Endothelial cell of umbilical vein (primary cell): Measurements from ENCODE around the gene FXYD6. TPM values are rescaled to one million over a fixed set of nuclear protein-coding genes. Genes with fewer than 3 reads are reported as not detected.

Experiments
- BruUV-seq: library from RNA; stranded (reverse); fragments of 400-500 nt; replicated peaks from 2 replicates; lab custom pipeline; 2021; lab: Mats Ljungman, UMichigan
- CTCF ChIA-PET: fragments of 300-600, 350-600 bp; sonication (Branson Sonifier 250); formaldehyde crosslinking; loops from one replicate; lab custom pipeline; 2021; ENCODE audit warnings: antibody characterized with exemption, inconsistent platforms; lab: Charles Lee
- POLR2A ChIA-PET: fragments of 300-600, 350-600 bp; sonication (Branson Sonifier 250); formaldehyde crosslinking; loops from one replicate; lab custom pipeline; 2021; ENCODE audit warnings: antibody characterized with exemption, inconsistent platforms; lab: Charles Lee
- DNase-seq: peaks from one replicate; pipeline ENCODE4 v3.0.0-alpha.2; 2011; ENCODE audit warnings: low read depth, low spot score
- FAIRE-seq: peaks from 2 replicates; lab custom pipeline; 2011; peaks lifted over from hg19 to GRCh38; lab: Jason Lieb, UNC
- H2AFZ ChIP-seq: 2 replicates; pipeline ENCODE4 v1.6.0; 2012; ENCODE audit warnings: low read depth, low read length, control low read depth, inconsistent platforms
- H3K27ac ChIP-seq: 2 replicates; pipeline ENCODE4 v1.5.1; 2011; ENCODE audit warnings: low read depth, mild to moderate bottlenecking, control low read depth, low read length, moderate library complexity; ENCODE audit not compliant: insufficient read depth
- H3K27me3 ChIP-seq, 2 experiments: 2 replicates each; pipeline versions ENCODE4 v1.6.0 to v1.6.1; 2011; ENCODE audit warnings: low read length in 2 of 2, mixed read lengths in 1 of 2; ENCODE audit not compliant: control insufficient read depth in 2 of 2, insufficient read depth in 2 of 2
- H3K36me3 ChIP-seq, 2 experiments: 2 replicates in 1 of 2; 3 replicates in 1 of 2; pipeline ENCODE4 v1.5.1; 2011; ENCODE audit warnings: low read length in 2 of 2, mild to moderate bottlenecking in 1 of 2, moderate library complexity in 1 of 2; ENCODE audit not compliant: control insufficient read depth in 2 of 2, insufficient read depth in 2 of 2; ENCODE audit errors: extremely low read depth in 1 of 2
- H3K4me1 ChIP-seq: 3 replicates; pipeline ENCODE4 v1.5.1; 2011; ENCODE audit warnings: mild to moderate bottlenecking, low read length; ENCODE audit not compliant: control insufficient read depth, insufficient read depth; ENCODE audit errors: extremely low read depth
- H3K4me2 ChIP-seq: 2 replicates; pipeline ENCODE4 v1.6.1; 2011; ENCODE audit warnings: low read length, control low read depth, mixed read lengths; ENCODE audit not compliant: insufficient read depth
- H3K4me3 ChIP-seq, 3 experiments: fragments of 200-600 bp in 1 of 3; sonication (generic), shearing (Covaris generic) in 1 of 3; replicated peaks in 1 of 3; 2 replicates each; pipeline ENCODE4 v1.5.1; 2011 to 2016; ENCODE audit warnings: control low read depth in 3 of 3, low read length in 3 of 3, mild to moderate bottlenecking in 2 of 3, inconsistent platforms in 1 of 3, low read depth in 1 of 3, moderate library complexity in 1 of 3; ENCODE audit not compliant: insufficient read depth in 1 of 3
- H3K79me2 ChIP-seq: 2 replicates; pipeline ENCODE4 v1.6.0; 2012; ENCODE audit warnings: low read length, inconsistent platforms; ENCODE audit not compliant: control insufficient read depth, insufficient read depth
- H3K9ac ChIP-seq: replicated peaks from 2 replicates; pipeline ENCODE3; 2011; ENCODE audit warnings: low read length, control low read depth; ENCODE audit not compliant: insufficient read depth; ENCODE audit errors: extremely low read depth
- H3K9me1 ChIP-seq: replicated peaks from 3 replicates; pipeline ENCODE4 v1.6.0; 2011; ENCODE audit warnings: mild to moderate bottlenecking, low read length; ENCODE audit not compliant: control insufficient read depth, insufficient read depth; ENCODE audit errors: extremely low read depth
- H3K9me3 ChIP-seq: replicated peaks from 2 replicates; pipeline ENCODE4 v1.5.1; 2012; ENCODE audit warnings: low read length, inconsistent platforms; ENCODE audit not compliant: control insufficient read depth, insufficient read depth
- H4K20me1 ChIP-seq: replicated peaks from 2 replicates; pipeline ENCODE3; 2011; ENCODE audit warnings: mild to moderate bottlenecking, low read length; ENCODE audit not compliant: control insufficient read depth, insufficient read depth; ENCODE audit errors: extremely low read depth
- EZH2 ChIP-seq: IDR thresholded peaks from 2 replicates; pipeline ENCODE4 v1.6.1; 2012; ENCODE audit warnings: borderline replicate concordance, low read depth, mild to moderate bottlenecking, moderate library complexity, low read length, inconsistent platforms; ENCODE audit not compliant: severe bottlenecking
- JUN ChIP-seq: IDR thresholded peaks from 2 replicates; pipeline ENCODE4 v1.6.1; 2011; ENCODE audit warnings: borderline replicate concordance, low read depth; ENCODE audit not compliant: insufficient read length, insufficient read depth
- MAX ChIP-seq: IDR thresholded peaks from 2 replicates; pipeline ENCODE4 v1.6.1; 2011; ENCODE audit not compliant: insufficient read depth, insufficient read length
- MYC ChIP-seq: IDR thresholded peaks from one replicate; pipeline ENCODE4 v1.6.1; 2011; ENCODE audit warnings: mild to moderate bottlenecking, low read depth, low read length
- POLR2AphosphoS5 ChIP-seq: IDR thresholded peaks from 2 replicates; pipeline ENCODE4 v1.6.1; 2012; ENCODE audit warnings: low read depth, mild to moderate bottlenecking, control low read depth, low read length, moderate library complexity; ENCODE audit not compliant: insufficient read depth
- dilution Hi-C: fragments of 300-500 bp; cut with MboI; formaldehyde crosslinking; loops from one replicate; pipeline ENCODE4 v1.15.0; 2019; ENCODE audit warnings: low sequenced_read_pairs; ENCODE audit not compliant: extremely low pct_ligation_motif_present
- intact Hi-C: fragments of 100-400 bp; cut with micrococcal nuclease; formaldehyde crosslinking; loops from one replicate; pipeline ENCODE4 v1.10.0; 2022
- polyA plus RNA-seq, 4 experiments: library from polyadenylated mRNA; depleted of rRNA in 3 of 4; stranded (reverse) in 3 of 4; unstranded in 1 of 4; fragments of >200 nt; gene quantifications; 2 replicates each; pipeline versions ENCODE4 v1.2.1 to v1.2.3, GENCODE V29; 2011 to 2012; ENCODE audit warnings: missing spikeins in 1 of 4
- total RNA-seq: library from RNA; stranded (reverse); gene quantifications from 2 replicates; pipeline ENCODE4 v1.2.3, GENCODE V29; 2021
- TF ChIP-seq, protein P1 (sequence below), 2 donors: IDR thresholded peaks; 1 replicate in 1 of 2; 2 replicates in 1 of 2; pipeline ENCODE4 v1.5.1; 2011; ENCODE audit warnings: low read length in 2 of 2, mild to moderate bottlenecking in 2 of 2, moderate library complexity in 2 of 2, control low read depth in 1 of 2, inconsistent platforms in 1 of 2, low read depth in 1 of 2; ENCODE audit not compliant: insufficient read depth in 1 of 2; ENCODE audit errors: extremely low read depth in 1 of 2

The FXYD6 gene
- total and polyA plus RNA-seq, 2 donors (not counting 3 experiments of a cell fraction or from before 2014, with no cell fraction given), result 1.4 to 8.7 TPM

DNA sequence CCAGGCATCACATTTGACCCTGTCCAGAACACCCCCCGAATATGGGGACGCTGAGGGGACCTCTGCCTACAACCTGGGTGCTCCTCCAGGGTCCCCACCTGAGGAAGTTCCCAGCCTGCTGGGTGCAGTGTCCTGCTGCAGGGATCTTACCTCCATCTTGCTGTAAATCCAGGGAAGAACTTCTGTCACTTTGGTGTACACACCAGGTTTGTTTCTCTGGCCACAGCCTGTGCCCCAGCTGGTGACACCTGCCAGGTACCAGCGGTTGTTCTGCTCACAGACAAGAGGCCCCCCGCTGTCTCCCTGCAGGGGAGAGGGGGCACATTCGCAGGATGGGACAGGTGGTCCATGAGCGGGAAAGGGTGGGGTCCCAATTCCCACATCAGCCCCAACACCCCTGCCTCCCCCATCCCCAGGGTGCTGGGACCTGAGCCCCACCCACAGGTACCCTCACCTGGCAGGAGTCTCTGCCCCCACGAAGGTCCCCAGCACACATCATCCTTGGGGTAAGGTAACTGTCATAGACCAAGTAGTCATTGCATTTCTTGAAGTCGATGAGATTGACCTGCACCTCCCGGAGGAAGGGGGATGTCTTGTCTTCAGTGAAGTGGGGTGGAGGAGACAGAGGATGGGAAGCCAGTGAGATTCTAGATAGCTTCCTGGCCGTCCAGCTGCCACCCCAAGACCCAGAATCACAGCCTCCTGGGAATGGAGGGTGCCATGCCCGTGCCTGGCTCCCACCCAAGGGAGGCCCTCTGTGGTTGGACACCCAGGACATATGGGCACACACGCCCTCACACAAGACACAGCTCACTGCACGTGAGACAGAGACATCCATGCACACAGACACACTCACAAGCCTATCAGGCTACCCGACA is 27.3 kb upstream of the FXYD6 start:
- H4K20me1 ChIP-seq, result no peaks in the 10 kb centered on the region
- no peak for FAIRE-seq
- H2AFZ ChIP-seq, result no peak overlapping the region
- no peak overlapping the region for H3K27ac ChIP-seq
- H3K4me2 ChIP-seq, result no peak overlapping the region
- H3K9ac ChIP-seq, result no peak overlapping the region
- no peaks in the 10 kb centered on the region for H3K9me3 ChIP-seq
- peaks cover 0 to 3% of the 10 kb centered on the region in 2 experiments for H3K27me3 ChIP-seq
- no peaks in the 10 kb centered on the region for H3K79me2 ChIP-seq
- BruUV-seq, result no TSS peak
- peaks cover 5% of the 10 kb centered on the region for H3K4me1 ChIP-seq
- H3K4me3 ChIP-seq, result no peak overlapping the region
- no peak for DNase-seq
- intact Hi-C loops, result loop anchor here (1.0 kb wide), 1 partner anchor 84 kb away; no protein-coding TSS in a partner anchor
- TF ChIP-seq MAX, result no peak
- TF ChIP-seq JUN, result no peak
- TF ChIP-seq, protein P1, sequence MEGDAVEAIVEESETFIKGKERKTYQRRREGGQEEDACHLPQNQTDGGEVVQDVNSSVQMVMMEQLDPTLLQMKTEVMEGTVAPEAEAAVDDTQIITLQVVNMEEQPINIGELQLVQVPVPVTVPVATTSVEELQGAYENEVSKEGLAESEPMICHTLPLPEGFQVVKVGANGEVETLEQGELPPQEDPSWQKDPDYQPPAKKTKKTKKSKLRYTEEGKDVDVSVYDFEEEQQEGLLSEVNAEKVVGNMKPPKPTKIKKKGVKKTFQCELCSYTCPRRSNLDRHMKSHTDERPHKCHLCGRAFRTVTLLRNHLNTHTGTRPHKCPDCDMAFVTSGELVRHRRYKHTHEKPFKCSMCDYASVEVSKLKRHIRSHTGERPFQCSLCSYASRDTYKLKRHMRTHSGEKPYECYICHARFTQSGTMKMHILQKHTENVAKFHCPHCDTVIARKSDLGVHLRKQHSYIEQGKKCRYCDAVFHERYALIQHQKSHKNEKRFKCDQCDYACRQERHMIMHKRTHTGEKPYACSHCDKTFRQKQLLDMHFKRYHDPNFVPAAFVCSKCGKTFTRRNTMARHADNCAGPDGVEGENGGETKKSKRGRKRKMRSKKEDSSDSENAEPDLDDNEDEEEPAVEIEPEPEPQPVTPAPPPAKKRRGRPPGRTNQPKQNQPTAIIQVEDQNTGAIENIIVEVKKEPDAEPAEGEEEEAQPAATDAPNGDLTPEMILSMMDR (IDR thresholded peaks at IDR 0.05; ENCODE audit: extremely low read depth in 1 of 2, insufficient read depth in 1 of 2, low read depth in 1 of 2, low read length in 2 of 2), result no peak
- TF ChIP-seq MYC, result no peak
- no peak for TF ChIP-seq POLR2AphosphoS5
- TF ChIP-seq EZH2, result no peak
- no peaks in the 10 kb centered on the region for H3K36me3 ChIP-seq
- dilution Hi-C loops, result no loop called here
- ChIA-PET POLR2A (no interaction called here), CTCF (interaction anchor here (1.0 to 2.2 kb wide), 13 partner anchors 10 to 477 kb away, joined by 3 to 46 read pairs (median 9); partner anchors contain the start of gene FXYD2)
- H3K9me1 ChIP-seq, result no peaks in the 10 kb centered on the region
